Measurements from ENCODE around the gene SH3GL2. TPM values are rescaled to one million over a fixed set of nuclear protein-coding genes. Genes with fewer than 3 reads are reported as not detected.

The SH3GL2 gene
- total RNA-seq, 1 donor from 2014 or later: not detected

DNA sequence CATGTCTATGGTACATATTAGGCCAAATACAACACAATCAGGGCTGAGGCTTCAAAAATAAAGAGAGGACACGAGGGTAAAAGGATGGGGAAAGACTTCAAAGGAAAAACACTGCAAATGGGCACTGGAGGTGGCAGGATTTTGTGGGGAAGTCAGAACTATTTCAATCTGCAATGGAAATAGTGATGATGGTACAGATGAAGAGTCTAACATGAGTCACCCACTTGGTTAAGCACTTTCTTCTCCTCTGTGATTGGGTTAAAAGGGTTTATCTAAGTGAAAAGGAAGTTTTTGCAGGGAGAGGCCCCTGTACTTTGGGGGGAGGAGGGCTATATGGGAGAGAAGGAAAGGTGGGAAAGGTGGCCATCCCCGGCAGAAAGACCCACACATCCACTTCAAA is 4.5 kb upstream of the SH3GL2 start:
- peaks cover 4% of the 10 kb centered on the region for H3K4me1 Mint-ChIP-seq
- intact Hi-C loops (cut with micrococcal nuclease): no loop called here
- H3K36me3 Mint-ChIP-seq (ENCODE audit: low read depth): no peaks in the 10 kb centered on the region
- DNase-seq (no peak), ATAC-seq (ENCODE audit: low read depth) (no peak)
- no peak overlapping the region for H3K4me3 Mint-ChIP-seq
- H3K27ac Mint-ChIP-seq: no peak overlapping the region
- peaks cover 17% of the 10 kb centered on the region for H3K27me3 Mint-ChIP-seq
- ChIA-PET POLR2A (no interaction called here), CTCF (no interaction called here)
- TF ChIP-seq, protein P1, sequence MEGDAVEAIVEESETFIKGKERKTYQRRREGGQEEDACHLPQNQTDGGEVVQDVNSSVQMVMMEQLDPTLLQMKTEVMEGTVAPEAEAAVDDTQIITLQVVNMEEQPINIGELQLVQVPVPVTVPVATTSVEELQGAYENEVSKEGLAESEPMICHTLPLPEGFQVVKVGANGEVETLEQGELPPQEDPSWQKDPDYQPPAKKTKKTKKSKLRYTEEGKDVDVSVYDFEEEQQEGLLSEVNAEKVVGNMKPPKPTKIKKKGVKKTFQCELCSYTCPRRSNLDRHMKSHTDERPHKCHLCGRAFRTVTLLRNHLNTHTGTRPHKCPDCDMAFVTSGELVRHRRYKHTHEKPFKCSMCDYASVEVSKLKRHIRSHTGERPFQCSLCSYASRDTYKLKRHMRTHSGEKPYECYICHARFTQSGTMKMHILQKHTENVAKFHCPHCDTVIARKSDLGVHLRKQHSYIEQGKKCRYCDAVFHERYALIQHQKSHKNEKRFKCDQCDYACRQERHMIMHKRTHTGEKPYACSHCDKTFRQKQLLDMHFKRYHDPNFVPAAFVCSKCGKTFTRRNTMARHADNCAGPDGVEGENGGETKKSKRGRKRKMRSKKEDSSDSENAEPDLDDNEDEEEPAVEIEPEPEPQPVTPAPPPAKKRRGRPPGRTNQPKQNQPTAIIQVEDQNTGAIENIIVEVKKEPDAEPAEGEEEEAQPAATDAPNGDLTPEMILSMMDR (IDR thresholded peaks at IDR 0.05): no peak
- H3K9me3 Mint-ChIP-seq: peaks cover 5% of the 10 kb centered on the region

DNA sequence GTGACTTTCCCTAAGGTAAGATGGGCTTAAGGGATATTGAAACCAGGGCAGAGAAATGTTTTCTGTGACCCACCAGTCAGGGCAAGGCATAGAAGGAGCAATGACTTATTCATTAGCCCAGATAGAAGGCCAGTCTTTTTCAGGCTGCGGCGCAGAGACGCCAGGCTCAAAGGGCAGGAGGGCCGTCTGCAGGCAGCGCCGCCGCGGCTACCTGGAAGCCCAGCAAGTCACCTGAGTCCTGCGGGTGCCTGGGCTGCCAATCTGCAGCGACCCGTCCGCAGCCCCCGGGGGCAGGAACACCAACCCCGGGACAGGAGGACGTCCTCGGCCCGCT is 322 bp upstream of the SH3GL2 start:
- H3K36me3 Mint-ChIP-seq (ENCODE audit: low read depth): no peaks in the 10 kb centered on the region
- ATAC-seq (ENCODE audit: low read depth) (no peak), DNase-seq (no peak)
- peaks cover 8% of the 10 kb centered on the region for H3K4me1 Mint-ChIP-seq
- TF ChIP-seq, protein P1 (IDR thresholded peaks at IDR 0.05): no peak
- intact Hi-C loops (cut with micrococcal nuclease): no loop called here
- CTCF ChIA-PET: no interaction called here
- H3K27ac Mint-ChIP-seq: no peak overlapping the region
- H3K9me3 Mint-ChIP-seq: peaks cover 5% of the 10 kb centered on the region
- peaks cover 30% of the 10 kb centered on the region for H3K27me3 Mint-ChIP-seq
- POLR2A ChIA-PET: no interaction called here
- H3K4me3 Mint-ChIP-seq: no peak overlapping the region

DNA sequence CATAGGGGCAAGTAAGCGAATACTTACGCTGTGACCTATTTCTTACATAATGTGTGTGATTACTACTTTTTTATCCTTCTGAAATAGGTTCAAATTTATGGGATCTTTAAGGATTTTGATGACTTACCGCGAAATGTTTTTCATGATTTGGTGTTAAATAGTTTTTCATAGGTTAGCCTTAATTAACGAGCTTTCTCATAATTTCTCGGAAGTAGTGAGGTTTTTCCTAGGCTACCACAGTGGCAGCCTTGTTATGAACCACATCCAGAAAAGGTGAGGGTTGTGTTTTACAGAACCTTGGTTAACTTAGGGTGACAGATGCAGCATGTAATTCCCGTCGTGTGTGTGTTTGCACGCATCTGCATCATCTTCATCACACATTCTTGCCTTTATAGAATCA is 1.3 kb downstream of the SH3GL2 start:
- Mint-ChIP-seq H3K4me1 (peaks cover 8% of the 10 kb centered on the region), H3K9me3 (peaks cover 5% of the 10 kb centered on the region), H3K27me3 (peaks cover 30% of the 10 kb centered on the region), H3K36me3 (ENCODE audit: low read depth) (no peaks in the 10 kb centered on the region), H3K4me3 (no peak overlapping the region), H3K27ac (no peak overlapping the region)
- TF ChIP-seq, protein P1 (IDR thresholded peaks at IDR 0.05): no peak
- ATAC-seq (ENCODE audit: low read depth): no peak
- no peak for DNase-seq
- CTCF ChIA-PET: no interaction called here
- intact Hi-C loops (cut with micrococcal nuclease): no loop called here
- POLR2A ChIA-PET: no interaction called here

DNA sequence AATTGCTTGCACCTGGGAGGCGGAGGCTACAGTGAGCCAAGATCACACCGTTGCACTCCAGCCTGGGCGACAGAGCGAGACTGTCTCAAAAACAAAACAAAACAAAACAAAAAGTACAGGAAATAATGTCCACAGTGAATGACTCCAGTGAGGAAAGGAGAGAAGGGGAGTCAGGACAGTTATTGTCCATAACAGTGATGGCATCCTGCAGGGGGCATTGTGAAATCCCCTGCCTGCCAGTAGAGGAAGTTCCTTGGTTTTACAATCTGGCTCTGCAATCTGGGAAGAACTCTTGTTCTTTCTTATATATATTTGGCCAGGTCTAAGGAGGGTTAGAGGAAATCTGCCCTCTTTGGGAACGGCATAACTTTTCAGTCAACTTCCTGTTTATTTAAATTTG is 8.2 kb downstream of the SH3GL2 start:
- intact Hi-C loops (cut with micrococcal nuclease): no loop called here
- Mint-ChIP-seq H3K27ac (no peak overlapping the region), H3K27me3 (no peaks in the 10 kb centered on the region), H3K4me1 (no peaks in the 10 kb centered on the region), H3K9me3 (no peaks in the 10 kb centered on the region), H3K36me3 (ENCODE audit: low read depth) (no peaks in the 10 kb centered on the region), H3K4me3 (no peak overlapping the region)
- TF ChIP-seq, protein P1 (IDR thresholded peaks at IDR 0.05): no peak
- DNase-seq (no peak), ATAC-seq (ENCODE audit: low read depth) (no peak)
- ChIA-PET CTCF (no interaction called here), POLR2A (no interaction called here)

DNA sequence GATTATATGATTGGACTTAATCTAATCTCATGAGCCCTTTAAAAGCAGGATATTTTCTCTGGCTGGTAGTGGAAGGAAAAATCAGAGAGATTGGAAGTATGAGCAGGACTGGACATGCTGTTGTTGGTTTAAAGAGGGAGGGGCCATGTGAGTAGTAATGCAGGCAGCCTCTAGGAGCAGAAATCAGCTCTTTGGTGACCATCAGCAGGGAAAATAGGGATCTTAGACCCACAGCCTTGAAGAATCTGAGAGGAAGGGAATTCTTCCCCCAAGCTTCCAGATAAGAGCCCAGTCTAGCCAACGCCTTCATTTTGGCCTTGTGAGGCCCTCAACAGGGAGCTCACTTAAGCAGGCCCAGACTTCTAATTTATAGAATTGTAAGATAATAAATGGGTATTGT is 9.5 kb downstream of the SH3GL2 start:
- DNase-seq (no peak), ATAC-seq (ENCODE audit: low read depth) (no peak)
- TF ChIP-seq, protein P1 (IDR thresholded peaks at IDR 0.05): no peak
- CTCF ChIA-PET: no interaction called here
- no peaks in the 10 kb centered on the region for H3K9me3 Mint-ChIP-seq
- no peaks in the 10 kb centered on the region for H3K4me1 Mint-ChIP-seq
- H3K36me3 Mint-ChIP-seq (ENCODE audit: low read depth): no peaks in the 10 kb centered on the region
- H3K4me3 Mint-ChIP-seq: no peak overlapping the region
- intact Hi-C loops (cut with micrococcal nuclease): no loop called here
- POLR2A ChIA-PET: no interaction called here
- H3K27ac Mint-ChIP-seq: no peak overlapping the region
- H3K27me3 Mint-ChIP-seq: no peaks in the 10 kb centered on the region
